HG03575 (cell line): Measurements from ENCODE around the gene ADORA2A.

Experiments
- ATAC-seq: cut with Tn5 transposase; IDR thresholded peaks from one replicate; pipeline ENCODE4 v1.9.1; 2021; ENCODE audit not compliant: unreplicated experiment, insufficient number of reproducible peaks, low FRiP score; ENCODE audit errors: extremely low read depth

Gene ADORA2A

GRCh38 chr22:24441406-24442351 lies 14.3 kb downstream of the ADORA2A start:
- ATAC-seq, result no peak

GRCh38 chr22:24442352-24442744 lies 14.9 kb downstream of the ADORA2A start:
- ATAC-seq, result no peak

GRCh38 chr22:24443668-24444067 lies 16.3 kb downstream of the ADORA2A start:
- ATAC-seq, result no peak

- ATAC-seq, result no peak
These were observed 16.9 kb downstream of the ADORA2A start for GRCh38 chr22:24444251-24444650.

GRCh38 chr22:24444729-24445466 lies 17.5 kb downstream of the ADORA2A start:
- ATAC-seq, result no peak

- no peak for ATAC-seq
These were observed 18.3 kb downstream of the ADORA2A start for GRCh38 chr22:24445481-24446259.

- ATAC-seq, result no peak
These were observed 18.8 kb downstream of the ADORA2A start for GRCh38 chr22:24446260-24446611.

GRCh38 chr22:24450610-24451009 lies 23.2 kb downstream of the ADORA2A start:
- no peak for ATAC-seq

GRCh38 chr22:24451162-24451561 lies 23.8 kb downstream of the ADORA2A start:
- ATAC-seq, result no peak

- ATAC-seq, result no peak
These were observed 26.5 kb downstream of the ADORA2A start for GRCh38 chr22:24453853-24454252.

- no peak for ATAC-seq
These were observed 27.6 kb downstream of the ADORA2A start for GRCh38 chr22:24455039-24455438.

GRCh38 chr22:24455751-24456426 lies 28.5 kb downstream of the ADORA2A start:
- no peak for ATAC-seq

- no peak for ATAC-seq
These were observed 30.6 kb downstream of the ADORA2A start for GRCh38 chr22:24457894-24458420.

- no peak for ATAC-seq
These were observed 32.5 kb downstream of the ADORA2A start for GRCh38 chr22:24459911-24460310.

- no peak for ATAC-seq
These were observed 33.2 kb downstream of the ADORA2A start for GRCh38 chr22:24460418-24461089.

- ATAC-seq, result no peak
These were observed 35.8 kb downstream of the ADORA2A start for GRCh38 chr22:24463071-24463760.

GRCh38 chr22:24465566-24465965 lies 38.2 kb downstream of the ADORA2A start:
- no peak for ATAC-seq

- no peak for ATAC-seq
These were observed 38.6 kb downstream of the ADORA2A start for GRCh38 chr22:24465975-24466374.
